K562 (cell line): Measurements from ENCODE around the gene DVL3. TPM values are rescaled to one million over a fixed set of nuclear protein-coding genes. Genes with fewer than 3 reads are reported as not detected.

ENCODE experiments used
- CREM ChIP-seq: IDR thresholded peaks from 2 replicates; pipeline ENCODE4 v1.6.1; 2014; ENCODE audit warnings: antibody characterized with exemption, low read depth
- MYC ChIP-seq, 2 experiments: fragments of 250-450 bp in 1 of 2; sonication (Bioruptor Pico) in 1 of 2; IDR thresholded peaks; 2 replicates each; pipeline versions ENCODE4 v1.5.1 to v1.6.1; 2012 to 2021; ENCODE audit warnings: low read depth in 2 of 2, borderline replicate concordance in 1 of 2, improper control_type of control experiment in 1 of 2, low read length in 1 of 2, mild to moderate bottlenecking in 1 of 2, moderate library complexity in 1 of 2
- PCBP1 ChIP-seq: fragments of 200-400 bp; formaldehyde crosslinking; IDR thresholded peaks from 2 replicates; pipeline ENCODE4 v1.6.1; 2018; ENCODE audit warnings: mild to moderate bottlenecking, low read depth, low read length; ENCODE audit not compliant: poor library complexity, severe bottlenecking
- STAT5B ChIP-seq: fragments of 250-450 bp; sonication (Bioruptor Pico); IDR thresholded peaks from 2 replicates; pipeline ENCODE4 v1.8.0; 2021; ENCODE audit warnings: mild to moderate bottlenecking, inconsistent platforms
- ZNF174 ChIP-seq: fragments of 250-450 bp; sonication (Bioruptor Pico); IDR thresholded peaks from 2 replicates; pipeline ENCODE4 v1.4.0; 2020; ENCODE audit warnings: mild to moderate bottlenecking
- polyA plus RNA-seq, 8 experiments: library from polyadenylated mRNA; depleted of rRNA in 4 of 8; stranded (reverse) in 5 of 8; unstranded in 3 of 8; fragments of >200 nt; fragmentation: Nextera tagmentation in 2 of 8; fragmentation: Illumina TruSeq in 1 of 8; extraction: Ambion mirVana in 2 of 8; extraction: Trizol in 1 of 8; gene quantifications; 2 replicates each; pipeline versions ENCODE4 v1.2.1 to v1.2.3, GENCODE V29; 2011 to 2014; ENCODE audit warnings: inconsistent platforms in 1 of 8, missing spikeins in 1 of 8
- total RNA-seq, 7 experiments: library from RNA; depleted of rRNA in 6 of 7; stranded (reverse); fragments of >200 nt in 6 of 7; fragmentation: Illumina TruSeq in 2 of 7; extraction: Trizol in 2 of 7; gene quantifications; 2 replicates each; pipeline versions ENCODE4 v1.2.1 to v1.2.3, GENCODE V29; 2011 to 2021; ENCODE audit warnings: low replicate concordance in 1 of 7
- TF ChIP-seq, protein P1 (sequence below): fragments of 250-450 bp; sonication (Bioruptor Pico); IDR thresholded peaks from 2 replicates; pipeline ENCODE4 v1.4.0; 2020; ENCODE audit warnings: mild to moderate bottlenecking, moderate library complexity
- TF ChIP-seq, protein P2 (sequence below): sonication (generic); formaldehyde crosslinking; IDR thresholded peaks from 2 replicates; pipeline ENCODE4 v1.8.0; 2023; ENCODE audit warnings: mild to moderate bottlenecking, missing genetic modification reagents
- TF ChIP-seq, protein P3 (sequence below): fragments of 250-450 bp; sonication (Bioruptor Pico); IDR thresholded peaks from 2 replicates; pipeline ENCODE4 v1.6.1; 2021; ENCODE audit warnings: mild to moderate bottlenecking
- TF ChIP-seq, protein P4 (sequence below): sonication (generic); formaldehyde crosslinking; IDR thresholded peaks from 2 replicates; pipeline ENCODE4 v1.8.0; 2023; ENCODE audit warnings: mild to moderate bottlenecking, missing genetic modification reagents
- TF ChIP-seq, protein P5 (sequence below): fragments of 250-450 bp; sonication (Bioruptor Pico); IDR thresholded peaks from 2 replicates; pipeline ENCODE4 v1.5.0; 2020; ENCODE audit warnings: mild to moderate bottlenecking
- TF ChIP-seq, protein P6 (sequence below): fragments of 450-650 bp; IDR thresholded peaks from 2 replicates; pipeline ENCODE4 v1.6.1; 2018; ENCODE audit warnings: mild to moderate bottlenecking, low read depth; ENCODE audit not compliant: partially characterized antibody
- TF ChIP-seq, protein P7 (sequence below): fragments of 450-650 bp; conservative IDR thresholded peaks from 2 replicates; pipeline ENCODE4 v1.6.1; 2016; ENCODE audit warnings: missing genetic modification characterization, low read depth, mild to moderate bottlenecking, missing compliant biosample characterization, moderate library complexity
- TF ChIP-seq, protein P8 (sequence below): fragments of 250-450 bp; sonication (Bioruptor Pico); IDR thresholded peaks from 2 replicates; pipeline ENCODE4 v1.5.0; 2021

The DVL3 gene
- total and polyA plus RNA-seq, 9 of the 15 experiments (the other 6 are each of a cell fraction or from before 2014, with no cell fraction given), result 3.1 to 57.9 (median 20.1) TPM

DNA sequence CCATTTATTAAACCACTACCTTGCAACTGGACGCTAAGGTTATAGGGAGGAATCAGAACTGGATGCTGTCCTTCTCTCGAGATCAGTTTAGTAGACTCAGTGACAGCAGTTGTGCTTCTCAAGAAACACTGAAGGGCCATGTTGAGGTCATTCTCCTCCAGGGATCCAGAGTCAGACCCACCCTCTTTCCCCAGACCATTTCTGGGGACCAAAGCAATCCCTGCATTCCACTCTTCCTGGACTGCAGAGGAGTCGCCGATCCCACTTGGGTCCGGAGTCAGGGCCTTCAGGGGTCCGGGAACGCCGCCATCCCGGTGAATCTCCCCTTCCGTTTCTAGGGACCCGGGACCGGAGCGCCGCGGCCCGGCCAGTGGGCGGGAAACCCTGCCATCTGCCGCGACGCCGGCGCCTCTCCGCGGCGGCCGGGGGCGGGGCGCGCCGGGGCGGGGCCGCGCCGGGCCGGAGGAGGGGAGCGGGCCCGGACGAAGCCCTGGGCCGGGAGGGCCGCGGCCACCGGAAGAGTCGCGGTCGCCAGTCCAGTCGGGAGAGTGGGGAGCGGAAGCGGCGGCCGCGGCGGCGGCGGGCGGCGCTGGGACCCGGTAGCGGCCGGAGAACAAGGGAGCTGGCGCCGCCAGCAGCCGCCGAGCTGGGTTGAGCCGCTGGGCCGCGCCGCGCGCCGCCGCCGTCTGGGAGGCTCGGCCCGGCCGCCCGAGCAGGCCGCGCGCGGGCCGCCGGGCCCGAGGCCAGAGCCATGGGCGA lies at the start of gene DVL3 (continued):
- TF ChIP-seq, protein P1, sequence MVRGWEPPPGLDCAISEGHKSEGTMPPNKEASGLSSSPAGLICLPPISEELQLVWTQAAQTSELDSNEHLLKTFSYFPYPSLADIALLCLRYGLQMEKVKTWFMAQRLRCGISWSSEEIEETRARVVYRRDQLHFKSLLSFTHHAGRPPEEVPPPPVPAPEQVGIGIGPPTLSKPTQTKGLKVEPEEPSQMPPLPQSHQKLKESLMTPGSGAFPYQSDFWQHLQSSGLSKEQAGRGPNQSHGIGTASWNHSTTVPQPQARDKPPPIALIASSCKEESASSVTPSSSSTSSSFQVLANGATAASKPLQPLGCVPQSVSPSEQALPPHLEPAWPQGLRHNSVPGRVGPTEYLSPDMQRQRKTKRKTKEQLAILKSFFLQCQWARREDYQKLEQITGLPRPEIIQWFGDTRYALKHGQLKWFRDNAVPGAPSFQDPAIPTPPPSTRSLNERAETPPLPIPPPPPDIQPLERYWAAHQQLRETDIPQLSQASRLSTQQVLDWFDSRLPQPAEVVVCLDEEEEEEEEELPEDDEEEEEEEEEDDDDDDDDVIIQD, result no peak
- TF ChIP-seq, protein P2, sequence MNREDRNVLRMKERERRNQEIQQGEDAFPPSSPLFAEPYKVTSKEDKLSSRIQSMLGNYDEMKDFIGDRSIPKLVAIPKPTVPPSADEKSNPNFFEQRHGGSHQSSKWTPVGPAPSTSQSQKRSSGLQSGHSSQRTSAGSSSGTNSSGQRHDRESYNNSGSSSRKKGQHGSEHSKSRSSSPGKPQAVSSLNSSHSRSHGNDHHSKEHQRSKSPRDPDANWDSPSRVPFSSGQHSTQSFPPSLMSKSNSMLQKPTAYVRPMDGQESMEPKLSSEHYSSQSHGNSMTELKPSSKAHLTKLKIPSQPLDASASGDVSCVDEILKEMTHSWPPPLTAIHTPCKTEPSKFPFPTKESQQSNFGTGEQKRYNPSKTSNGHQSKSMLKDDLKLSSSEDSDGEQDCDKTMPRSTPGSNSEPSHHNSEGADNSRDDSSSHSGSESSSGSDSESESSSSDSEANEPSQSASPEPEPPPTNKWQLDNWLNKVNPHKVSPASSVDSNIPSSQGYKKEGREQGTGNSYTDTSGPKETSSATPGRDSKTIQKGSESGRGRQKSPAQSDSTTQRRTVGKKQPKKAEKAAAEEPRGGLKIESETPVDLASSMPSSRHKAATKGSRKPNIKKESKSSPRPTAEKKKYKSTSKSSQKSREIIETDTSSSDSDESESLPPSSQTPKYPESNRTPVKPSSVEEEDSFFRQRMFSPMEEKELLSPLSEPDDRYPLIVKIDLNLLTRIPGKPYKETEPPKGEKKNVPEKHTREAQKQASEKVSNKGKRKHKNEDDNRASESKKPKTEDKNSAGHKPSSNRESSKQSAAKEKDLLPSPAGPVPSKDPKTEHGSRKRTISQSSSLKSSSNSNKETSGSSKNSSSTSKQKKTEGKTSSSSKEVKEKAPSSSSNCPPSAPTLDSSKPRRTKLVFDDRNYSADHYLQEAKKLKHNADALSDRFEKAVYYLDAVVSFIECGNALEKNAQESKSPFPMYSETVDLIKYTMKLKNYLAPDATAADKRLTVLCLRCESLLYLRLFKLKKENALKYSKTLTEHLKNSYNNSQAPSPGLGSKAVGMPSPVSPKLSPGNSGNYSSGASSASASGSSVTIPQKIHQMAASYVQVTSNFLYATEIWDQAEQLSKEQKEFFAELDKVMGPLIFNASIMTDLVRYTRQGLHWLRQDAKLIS (CRISPR knock-in tag), result no peak
- TF ChIP-seq, protein P3, sequence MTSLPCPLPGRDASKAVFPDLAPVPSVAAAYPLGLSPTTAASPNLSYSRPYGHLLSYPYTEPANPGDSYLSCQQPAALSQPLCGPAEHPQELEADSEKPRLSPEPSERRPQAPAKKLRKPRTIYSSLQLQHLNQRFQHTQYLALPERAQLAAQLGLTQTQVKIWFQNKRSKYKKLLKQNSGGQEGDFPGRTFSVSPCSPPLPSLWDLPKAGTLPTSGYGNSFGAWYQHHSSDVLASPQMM (CRISPR knock-in tag), result no peak
- TF ChIP-seq ZNF174, result no peak
- TF ChIP-seq PCBP1, result no peak
- TF ChIP-seq, protein P4, sequence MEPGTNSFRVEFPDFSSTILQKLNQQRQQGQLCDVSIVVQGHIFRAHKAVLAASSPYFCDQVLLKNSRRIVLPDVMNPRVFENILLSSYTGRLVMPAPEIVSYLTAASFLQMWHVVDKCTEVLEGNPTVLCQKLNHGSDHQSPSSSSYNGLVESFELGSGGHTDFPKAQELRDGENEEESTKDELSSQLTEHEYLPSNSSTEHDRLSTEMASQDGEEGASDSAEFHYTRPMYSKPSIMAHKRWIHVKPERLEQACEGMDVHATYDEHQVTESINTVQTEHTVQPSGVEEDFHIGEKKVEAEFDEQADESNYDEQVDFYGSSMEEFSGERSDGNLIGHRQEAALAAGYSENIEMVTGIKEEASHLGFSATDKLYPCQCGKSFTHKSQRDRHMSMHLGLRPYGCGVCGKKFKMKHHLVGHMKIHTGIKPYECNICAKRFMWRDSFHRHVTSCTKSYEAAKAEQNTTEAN, result no peak
- TF ChIP-seq, protein P5, sequence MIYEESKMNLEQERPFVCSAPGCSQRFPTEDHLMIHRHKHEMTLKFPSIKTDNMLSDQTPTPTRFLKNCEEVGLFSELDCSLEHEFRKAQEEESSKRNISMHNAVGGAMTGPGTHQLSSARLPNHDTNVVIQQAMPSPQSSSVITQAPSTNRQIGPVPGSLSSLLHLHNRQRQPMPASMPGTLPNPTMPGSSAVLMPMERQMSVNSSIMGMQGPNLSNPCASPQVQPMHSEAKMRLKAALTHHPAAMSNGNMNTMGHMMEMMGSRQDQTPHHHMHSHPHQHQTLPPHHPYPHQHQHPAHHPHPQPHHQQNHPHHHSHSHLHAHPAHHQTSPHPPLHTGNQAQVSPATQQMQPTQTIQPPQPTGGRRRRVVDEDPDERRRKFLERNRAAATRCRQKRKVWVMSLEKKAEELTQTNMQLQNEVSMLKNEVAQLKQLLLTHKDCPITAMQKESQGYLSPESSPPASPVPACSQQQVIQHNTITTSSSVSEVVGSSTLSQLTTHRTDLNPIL (CRISPR knock-in tag), result no peak
- TF ChIP-seq, protein P6, sequence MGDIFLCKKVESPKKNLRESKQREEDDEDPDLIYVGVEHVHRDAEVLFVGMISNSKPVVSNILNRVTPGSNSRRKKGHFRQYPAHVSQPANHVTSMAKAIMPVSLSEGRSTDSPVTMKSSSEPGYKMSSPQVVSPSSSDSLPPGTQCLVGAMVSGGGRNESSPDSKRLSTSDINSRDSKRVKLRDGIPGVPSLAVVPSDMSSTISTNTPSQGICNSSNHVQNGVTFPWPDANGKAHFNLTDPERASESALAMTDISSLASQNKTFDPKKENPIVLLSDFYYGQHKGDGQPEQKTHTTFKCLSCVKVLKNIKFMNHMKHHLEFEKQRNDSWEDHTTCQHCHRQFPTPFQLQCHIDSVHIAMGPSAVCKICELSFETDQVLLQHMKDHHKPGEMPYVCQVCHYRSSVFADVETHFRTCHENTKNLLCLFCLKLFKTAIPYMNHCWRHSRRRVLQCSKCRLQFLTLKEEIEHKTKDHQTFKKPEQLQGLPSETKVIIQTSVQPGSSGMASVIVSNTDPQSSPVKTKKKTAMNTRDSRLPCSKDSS, result no peak
- no peak for TF ChIP-seq MYC (IDR thresholded peaks at IDR 0.05; ENCODE audit: low read depth, low read length)
- TF ChIP-seq MYC (CRISPR knock-in tag; IDR thresholded peaks at IDR 0.05; ENCODE audit: borderline replicate concordance, low read depth), result 0 out of 2 replicates have a peak, but pooled peaks have one; percentile 16
- TF ChIP-seq, protein P7, sequence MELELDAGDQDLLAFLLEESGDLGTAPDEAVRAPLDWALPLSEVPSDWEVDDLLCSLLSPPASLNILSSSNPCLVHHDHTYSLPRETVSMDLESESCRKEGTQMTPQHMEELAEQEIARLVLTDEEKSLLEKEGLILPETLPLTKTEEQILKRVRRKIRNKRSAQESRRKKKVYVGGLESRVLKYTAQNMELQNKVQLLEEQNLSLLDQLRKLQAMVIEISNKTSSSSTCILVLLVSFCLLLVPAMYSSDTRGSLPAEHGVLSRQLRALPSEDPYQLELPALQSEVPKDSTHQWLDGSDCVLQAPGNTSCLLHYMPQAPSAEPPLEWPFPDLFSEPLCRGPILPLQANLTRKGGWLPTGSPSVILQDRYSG, result no peak
- TF ChIP-seq, protein P8, sequence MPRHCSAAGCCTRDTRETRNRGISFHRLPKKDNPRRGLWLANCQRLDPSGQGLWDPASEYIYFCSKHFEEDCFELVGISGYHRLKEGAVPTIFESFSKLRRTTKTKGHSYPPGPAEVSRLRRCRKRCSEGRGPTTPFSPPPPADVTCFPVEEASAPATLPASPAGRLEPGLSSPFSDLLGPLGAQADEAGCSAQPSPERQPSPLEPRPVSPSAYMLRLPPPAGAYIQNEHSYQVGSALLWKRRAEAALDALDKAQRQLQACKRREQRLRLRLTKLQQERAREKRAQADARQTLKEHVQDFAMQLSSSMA (CRISPR knock-in tag), result no peak
- no peak for TF ChIP-seq CREM
- no peak for TF ChIP-seq STAT5B (CRISPR knock-in tag)
